Peyer's patch (tissue), 4 donors: ENCODE results near the gene ERF. TPM values are rescaled to one million over a fixed set of nuclear protein-coding genes. Genes with fewer than 3 reads are reported as not detected.
"Not testable (repeated sequence)": the region's sequence is repeated elsewhere in the genome, so short reads cannot be mapped to it uniquely, and the experiment has no call there.

Experiments
- DNase-seq, 3 donors: peaks; one replicate each; pipeline ENCODE4 v3.0.0-alpha.2; 2017 to 2019
- H3K27ac ChIP-seq, 4 donors: fragments of 200-600 bp; sonication (generic); one replicate each; pipeline ENCODE4 v1.5.1; 2016 to 2019
- H3K27me3 ChIP-seq, 2 donors: fragments of 200-600 bp; sonication (generic); one replicate each; pipeline ENCODE4 v1.5.1; 2019
- H3K36me3 ChIP-seq, 3 donors: fragments of 200-600 bp; sonication (generic); one replicate each; pipeline ENCODE4 v1.5.1; 2016 to 2019
- H3K4me1 ChIP-seq, 4 donors: fragments of 200-600 bp; sonication (generic); one replicate each; pipeline ENCODE4 v1.5.1; 2016 to 2019
- H3K4me3 ChIP-seq, 4 donors: fragments of 200-600 bp; sonication (generic); 1 replicate in 3 of 4; 2 replicates in 1 of 4; pipeline ENCODE4 v1.5.1; 2016 to 2019; ENCODE audit warnings: mild to moderate bottlenecking in 1 of 4
- H3K9me3 ChIP-seq, 4 donors: fragments of 200-600 bp; sonication (generic); one replicate each; pipeline ENCODE4 v1.5.1; 2016 to 2019; ENCODE audit warnings: mild to moderate bottlenecking in 1 of 4
- POLR2A ChIP-seq, 2 donors: fragments of 450-650 bp; IDR thresholded peaks; one replicate each; pipeline ENCODE4 v1.5.1; 2017; ENCODE audit warnings: antibody characterized with exemption in 2 of 2, mild to moderate bottlenecking in 2 of 2, moderate library complexity in 2 of 2
- total RNA-seq, 4 donors: library from RNA; depleted of rRNA; stranded (reverse); fragments of >200 nt; gene quantifications; one replicate each; pipeline ENCODE4 v1.1.0, GENCODE V29; 2016
- TF ChIP-seq, protein P1 (sequence below), 6 experiments: fragments of 450-650 bp in 4 of 6; fragments of 200-600 bp in 2 of 6; sonication (generic) in 1 of 6; IDR thresholded peaks; one replicate each; pipeline ENCODE4 v1.5.1; 2017 to 2019; ENCODE audit warnings: antibody characterized with exemption in 6 of 6, mild to moderate bottlenecking in 3 of 6, moderate library complexity in 1 of 6

Gene ERF
- total RNA-seq, 4 donors from 2014 or later: 13.2 to 85.4 (median 49.3) TPM

DNA sequence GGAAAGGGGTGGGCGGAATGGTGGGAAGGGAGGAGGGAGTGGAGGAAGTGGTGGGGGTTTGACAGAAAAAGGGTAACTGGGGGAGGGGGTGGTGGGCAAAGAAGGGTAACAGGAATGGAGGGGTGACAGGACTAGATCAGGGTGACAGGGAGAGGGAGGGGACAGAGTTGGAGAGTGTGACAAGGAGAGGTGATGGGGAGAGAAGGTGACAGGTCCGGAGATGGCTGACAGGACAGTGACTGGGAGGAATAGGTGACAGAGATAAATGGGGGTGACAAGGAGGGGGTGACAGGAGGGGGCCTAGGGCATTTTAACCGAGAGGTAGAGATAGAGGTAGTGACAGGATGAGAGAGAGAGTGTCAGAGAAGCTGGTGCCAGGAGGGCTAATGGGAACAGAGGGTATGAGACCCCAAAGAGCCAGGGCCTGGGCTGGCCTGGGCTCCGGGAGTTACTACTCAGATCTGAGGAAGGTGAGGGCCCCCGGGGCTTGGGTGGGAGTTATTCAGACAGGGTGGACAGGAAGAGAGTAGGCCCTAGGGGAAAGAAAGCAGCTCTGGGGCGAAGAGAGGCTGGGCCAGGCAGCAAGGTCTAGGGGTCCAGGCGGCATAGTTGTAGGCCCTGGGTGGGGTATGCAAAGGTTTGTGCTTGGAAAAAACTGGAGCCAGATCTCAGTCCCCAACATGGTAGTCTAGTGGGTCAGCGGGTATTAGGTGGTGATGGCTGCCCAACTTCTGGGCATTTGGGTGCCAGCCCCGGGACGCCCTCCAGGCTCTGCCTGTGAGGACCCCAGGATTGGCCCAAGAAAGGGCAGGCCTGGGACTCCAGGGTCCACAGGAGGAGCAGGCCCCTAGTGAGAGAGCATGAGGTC lies 14.8 kb upstream of the ERF start:
- Histone ChIP-seq H3K4me3 (peak overlapping the region; percentile 67 to 87 (median 72)), H3K36me3 (peaks cover 0 to 30% (median 0%) of the 10 kb centered on the region in 3 donors), H3K27me3 (no peaks in the 10 kb centered on the region), H3K27ac (peak overlapping the region; percentile 91 to 99 (median 94)), H3K4me1 (peaks cover 3 to 26% (median 19%) of the 10 kb centered on the region in 4 donors), H3K9me3 (no peaks in the 10 kb centered on the region)
- peak in 1 of 3 donors; percentile 55 for DNase-seq
- no peak for TF ChIP-seq POLR2A (IDR thresholded peaks at IDR 0.05)
- TF ChIP-seq, protein P1, sequence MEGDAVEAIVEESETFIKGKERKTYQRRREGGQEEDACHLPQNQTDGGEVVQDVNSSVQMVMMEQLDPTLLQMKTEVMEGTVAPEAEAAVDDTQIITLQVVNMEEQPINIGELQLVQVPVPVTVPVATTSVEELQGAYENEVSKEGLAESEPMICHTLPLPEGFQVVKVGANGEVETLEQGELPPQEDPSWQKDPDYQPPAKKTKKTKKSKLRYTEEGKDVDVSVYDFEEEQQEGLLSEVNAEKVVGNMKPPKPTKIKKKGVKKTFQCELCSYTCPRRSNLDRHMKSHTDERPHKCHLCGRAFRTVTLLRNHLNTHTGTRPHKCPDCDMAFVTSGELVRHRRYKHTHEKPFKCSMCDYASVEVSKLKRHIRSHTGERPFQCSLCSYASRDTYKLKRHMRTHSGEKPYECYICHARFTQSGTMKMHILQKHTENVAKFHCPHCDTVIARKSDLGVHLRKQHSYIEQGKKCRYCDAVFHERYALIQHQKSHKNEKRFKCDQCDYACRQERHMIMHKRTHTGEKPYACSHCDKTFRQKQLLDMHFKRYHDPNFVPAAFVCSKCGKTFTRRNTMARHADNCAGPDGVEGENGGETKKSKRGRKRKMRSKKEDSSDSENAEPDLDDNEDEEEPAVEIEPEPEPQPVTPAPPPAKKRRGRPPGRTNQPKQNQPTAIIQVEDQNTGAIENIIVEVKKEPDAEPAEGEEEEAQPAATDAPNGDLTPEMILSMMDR (IDR thresholded peaks at IDR 0.05): no peak

DNA sequence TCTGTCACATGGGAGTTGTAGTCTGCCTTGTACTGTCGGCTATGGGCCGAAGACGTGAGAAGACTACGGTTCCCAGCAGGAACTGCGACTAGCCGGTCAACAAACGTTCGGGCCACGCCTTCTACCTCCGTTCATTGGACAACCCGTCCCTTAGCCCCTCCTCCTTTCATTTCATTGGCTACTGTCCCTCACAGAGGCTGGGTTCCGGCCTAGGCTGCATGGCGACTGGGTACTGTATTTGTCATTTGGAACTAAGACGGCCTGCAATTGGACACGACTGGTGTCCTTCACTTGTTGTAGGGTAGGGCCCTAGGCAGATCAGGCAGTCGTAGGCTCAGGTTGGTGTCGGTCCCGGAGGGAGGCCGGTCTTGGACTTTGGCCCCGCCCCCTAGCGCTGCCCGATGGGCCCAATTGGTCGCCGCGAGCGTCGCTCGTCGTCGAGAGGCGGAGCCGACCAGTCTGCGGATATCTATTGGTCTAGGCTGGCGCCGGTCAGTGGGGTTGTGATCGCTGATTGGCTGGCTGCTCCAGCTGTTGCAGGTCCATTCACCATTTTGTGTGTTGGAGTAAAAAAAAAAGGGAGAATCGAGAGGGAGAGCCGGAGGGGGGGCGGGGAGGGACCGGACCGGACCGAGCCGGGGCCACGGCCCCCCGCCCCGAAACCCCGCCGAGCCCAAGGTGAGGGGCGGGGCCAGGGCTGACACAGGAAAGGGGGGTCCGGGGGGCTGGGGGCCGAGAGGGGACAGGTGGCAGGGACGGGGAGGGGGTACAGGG lies 14.0 kb upstream of the ERF start, which contains the start of gene CIC:
Gene CIC (plus strand): TSS at position 549 of the 774 bp plus-strand sequence. CDS start 2,532 bp downstream, outside the sequence.
- H3K4me3 ChIP-seq: peak within 1 kb of the TSS; percentile 74 to 90 (median 86)
- peaks cover 0 to 23% (median 0%) of the 10 kb centered on the region in 3 donors for H3K36me3 ChIP-seq
- no peaks in the 10 kb centered on the region for H3K9me3 ChIP-seq
- no peaks in the 10 kb centered on the region for H3K27me3 ChIP-seq
- peak; percentile 99 to 100 (median 99) for DNase-seq
- peak in 1 of 2 donors; percentile 6 for TF ChIP-seq POLR2A (IDR thresholded peaks at IDR 0.05)
- TF ChIP-seq, protein P1 (IDR thresholded peaks at IDR 0.05): no peak
- H3K27ac ChIP-seq: peak within 1 kb of the TSS; percentile 98 to 100 (median 99)
- H3K4me1 ChIP-seq: peaks cover 3 to 26% (median 19%) of the 10 kb centered on the region in 4 donors

DNA sequence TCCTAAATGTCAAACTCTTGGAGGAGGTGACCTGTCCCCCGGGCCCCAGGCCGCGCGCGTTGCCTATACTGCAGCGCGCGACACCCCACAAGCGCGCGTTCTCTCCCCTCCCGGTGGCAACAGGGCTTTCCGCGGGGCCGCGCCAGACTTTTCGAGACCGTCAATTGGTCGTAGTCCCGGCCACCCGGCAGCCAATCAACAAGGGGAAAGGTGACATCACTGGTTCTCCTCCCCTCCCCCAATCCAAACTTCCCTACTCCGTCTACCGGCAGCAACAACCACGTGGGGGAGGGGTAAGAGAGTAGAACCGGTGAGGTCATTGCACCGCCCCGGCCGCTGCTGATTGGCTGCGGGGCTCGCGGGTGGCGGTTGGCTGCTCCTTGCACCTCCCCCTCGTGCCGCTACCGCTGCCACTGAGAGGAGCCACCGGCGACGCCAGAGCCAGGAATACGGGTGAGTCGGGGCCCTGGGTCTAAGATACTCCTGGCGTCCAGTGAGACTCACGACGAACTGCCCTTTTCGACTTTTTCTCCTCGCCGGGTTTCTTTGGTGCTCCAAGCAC lies 13.3 kb upstream of the ERF start:
- Histone ChIP-seq H3K4me1 (peaks cover 3 to 26% (median 19%) of the 10 kb centered on the region in 4 donors), H3K4me3 (peak overlapping the region; percentile 73 to 90 (median 80)), H3K9me3 (no peaks in the 10 kb centered on the region), H3K27me3 (no peaks in the 10 kb centered on the region), H3K36me3 (peaks cover 0 to 17% (median 0%) of the 10 kb centered on the region in 3 donors), H3K27ac (peak overlapping the region; percentile 98 to 100 (median 99))
- DNase-seq: peak; percentile 99 to 100 (median 99)
- TF ChIP-seq, protein P1 (IDR thresholded peaks at IDR 0.05): peak in 4 of 6 experiments; percentile 5 to 21 (median 10)
- peak in 1 of 2 donors; percentile 74 for TF ChIP-seq POLR2A (IDR thresholded peaks at IDR 0.05)

DNA sequence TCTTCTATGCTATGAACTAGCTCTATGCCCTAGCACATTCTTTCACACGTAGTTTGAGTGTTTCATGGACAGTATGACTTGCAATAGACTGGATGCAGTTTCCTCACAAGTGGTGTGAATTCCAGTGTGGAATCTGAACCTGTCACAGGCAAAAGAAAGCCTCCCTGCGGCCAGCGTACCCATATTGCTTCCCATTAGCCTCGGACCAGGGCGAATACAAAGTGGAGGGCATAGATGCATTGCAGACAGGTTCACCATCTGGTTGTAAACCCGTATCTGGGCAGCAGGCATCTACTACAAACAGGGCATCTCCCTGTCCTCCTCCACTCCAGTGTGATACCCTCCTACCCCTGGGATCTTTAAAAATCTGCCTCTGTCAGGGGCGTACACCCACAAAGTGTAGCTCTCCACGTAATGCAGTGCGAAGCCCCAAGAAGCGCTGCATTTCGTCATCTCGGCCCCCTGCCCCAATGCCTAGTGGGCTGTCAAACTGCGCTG lies 12.8 kb upstream of the ERF start:
- H3K36me3 ChIP-seq: peaks cover 0 to 11% (median 0%) of the 10 kb centered on the region in 3 donors
- TF ChIP-seq, protein P1 (IDR thresholded peaks at IDR 0.05): no peak
- no peak for TF ChIP-seq POLR2A (IDR thresholded peaks at IDR 0.05)
- peaks cover 3 to 26% (median 19%) of the 10 kb centered on the region in 4 donors for H3K4me1 ChIP-seq
- peak overlapping the region; percentile 73 to 90 (median 80) for H3K4me3 ChIP-seq
- no peaks in the 10 kb centered on the region for H3K27me3 ChIP-seq
- peak overlapping the region; percentile 98 to 100 (median 99) for H3K27ac ChIP-seq
- no peak for DNase-seq
- no peaks in the 10 kb centered on the region for H3K9me3 ChIP-seq

DNA sequence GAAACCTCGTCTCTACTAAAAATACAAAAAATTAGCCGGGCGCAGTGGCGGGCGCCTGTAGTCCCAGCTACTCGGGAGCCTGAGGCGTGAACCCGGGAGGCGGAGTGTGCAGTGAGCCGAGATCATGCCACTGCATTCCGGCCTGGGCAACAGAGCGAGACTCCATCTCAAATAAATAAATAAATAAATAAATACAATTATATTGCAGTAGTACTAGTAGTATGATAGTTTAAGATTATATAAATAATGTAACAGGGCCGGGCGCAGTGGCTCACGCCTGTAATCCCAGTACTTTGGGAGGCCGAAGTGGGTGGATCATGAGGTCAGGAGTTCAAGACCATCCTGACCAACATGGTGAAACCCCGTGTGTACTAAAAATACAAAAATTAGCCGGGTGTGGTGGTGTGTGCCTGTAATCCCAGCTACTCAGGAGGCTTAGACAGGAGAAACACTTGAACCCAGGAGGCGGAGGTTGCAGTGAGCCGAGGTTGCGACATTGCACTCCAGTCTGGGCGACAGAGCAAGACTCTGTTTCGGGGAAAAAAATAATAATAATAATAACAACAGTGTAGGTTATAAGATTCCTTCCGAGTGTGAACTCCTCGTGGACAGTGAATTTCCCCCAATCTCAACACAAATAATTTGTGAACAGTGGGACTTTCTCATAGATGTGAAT lies 12.1 kb upstream of the ERF start:
- H3K9me3 ChIP-seq, H3K36me3 ChIP-seq, H3K4me3 ChIP-seq, H3K27me3 ChIP-seq: not testable (repeated sequence)
- Histone ChIP-seq H3K4me1 (peaks cover 3 to 26% (median 19%) of the 10 kb centered on the region in 4 donors), H3K27ac (peak overlapping the region in 1 of 4 donors; percentile 99)
- DNase-seq: peak in 1 of 3 donors; percentile 41

DNA sequence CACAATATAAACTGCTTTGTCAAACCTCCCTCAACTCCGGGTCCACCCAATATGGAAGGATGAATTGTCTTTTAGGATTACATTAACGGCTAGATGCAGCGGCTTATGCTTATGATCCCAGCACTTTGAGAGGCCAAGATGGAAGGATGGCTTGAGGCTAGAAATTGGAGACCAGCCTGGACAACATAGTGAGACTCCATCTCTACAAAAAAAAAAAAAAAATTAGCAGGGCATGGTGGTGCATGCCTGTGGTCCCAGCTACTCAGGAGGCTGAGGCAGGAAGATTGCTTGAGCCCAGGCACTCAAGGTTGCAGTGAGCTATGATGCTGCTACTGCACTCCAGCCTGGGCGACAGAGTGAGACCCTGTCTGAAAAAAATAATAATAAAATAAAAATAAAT lies 11.2 kb upstream of the ERF start:
- H3K4me3 ChIP-seq, H3K27me3 ChIP-seq, H3K27ac ChIP-seq, H3K36me3 ChIP-seq, DNase-seq, H3K9me3 ChIP-seq: not testable (repeated sequence)
- peaks cover 3 to 18% (median 16%) of the 10 kb centered on the region in 4 donors for H3K4me1 ChIP-seq
